Activated T-cell treated with anti-CD3 and anti-CD28 coated beads, Interleukin-2, amount 50 U/mL, for 72 hours (primary cell): ENCODE results near the gene PREX1. TPM values are rescaled to one million over a fixed set of nuclear protein-coding genes. Genes with fewer than 3 reads are reported as not detected.

Experiments used
- ATAC-seq, 2 donors: fragments of 150-1000 bp; cut with Tn5 transposase; replicated peaks in 1 of 2; 2 replicates each; pipeline ENCODE4 v1.10.0; 2021; ENCODE audit warnings: moderate library complexity in 2 of 2, mild to moderate bottlenecking in 1 of 2
- DNase-seq, 2 donors: peaks; one replicate each; pipeline ENCODE4 v3.0.0; 2021 to 2022; ENCODE audit warnings: mixed read lengths in 1 of 2
- H3K27ac Mint-ChIP-seq: one replicate; pipeline ENCODE4 v1.8.0; 2022; ENCODE audit warnings: mild to moderate bottlenecking, moderate library complexity, mixed read lengths
- H3K27me3 Mint-ChIP-seq: one replicate; pipeline ENCODE4 v1.8.0; 2022; ENCODE audit warnings: low read depth, mixed read lengths
- H3K36me3 Mint-ChIP-seq, 2 donors: one replicate each; pipeline ENCODE4 v1.8.0; 2022; ENCODE audit warnings: mixed read lengths in 2 of 2, mild to moderate bottlenecking in 1 of 2; ENCODE audit not compliant: insufficient read depth in 2 of 2
- H3K4me1 Mint-ChIP-seq: one replicate; pipeline ENCODE4 v1.8.0; 2022; ENCODE audit warnings: low read depth, mixed read lengths
- H3K4me3 Mint-ChIP-seq, 2 donors: one replicate each; pipeline ENCODE4 v1.8.0; 2022; ENCODE audit warnings: mild to moderate bottlenecking in 2 of 2, mixed read lengths in 2 of 2, moderate library complexity in 2 of 2
- H3K9me3 Mint-ChIP-seq, 2 donors: one replicate each; pipeline ENCODE4 v1.8.0; 2022; ENCODE audit warnings: mixed read lengths in 2 of 2
- total RNA-seq, 2 donors: library from RNA; stranded (reverse); gene quantifications; one replicate each; pipeline ENCODE4 v1.2.3, GENCODE V29; 2022

PREX1 gene
- total RNA-seq, 2 donors from 2014 or later, result 85.6 to 112 TPM

- Mint-ChIP-seq H3K4me3 (no peak overlapping the region), H3K27me3 (no peaks in the 10 kb centered on the region), H3K27ac (no peak overlapping the region), H3K36me3 (peaks cover 12 to 17% of the 10 kb centered on the region in 2 donors), H3K9me3 (no peaks in the 10 kb centered on the region), H3K4me1 (peaks cover 33% of the 10 kb centered on the region)
- ATAC-seq (no peak), DNase-seq (no peak)
These were observed 99.6 kb downstream of the PREX1 start for GRCh38 chr20:48728042-48728825.

GRCh38 chr20:48727226-48727625, 100.6 kb downstream of the PREX1 start:
- H3K36me3 Mint-ChIP-seq, result peaks cover 12 to 15% of the 10 kb centered on the region in 2 donors
- no peaks in the 10 kb centered on the region for H3K27me3 Mint-ChIP-seq
- no peak overlapping the region for H3K27ac Mint-ChIP-seq
- DNase-seq (no peak), ATAC-seq (no peak)
- H3K4me1 Mint-ChIP-seq, result peaks cover 35% of the 10 kb centered on the region
- H3K4me3 Mint-ChIP-seq, result no peak overlapping the region
- no peaks in the 10 kb centered on the region for H3K9me3 Mint-ChIP-seq

- Mint-ChIP-seq H3K4me1 (peaks cover 37% of the 10 kb centered on the region), H3K27me3 (no peaks in the 10 kb centered on the region), H3K36me3 (peaks cover 7 to 15% of the 10 kb centered on the region in 2 donors), H3K9me3 (no peaks in the 10 kb centered on the region), H3K27ac (no peak overlapping the region), H3K4me3 (no peak overlapping the region)
- ATAC-seq (peak; percentile 10 to 16), DNase-seq (no peak)
These were observed 102.2 kb downstream of the PREX1 start for GRCh38 chr20:48725555-48725991.

GRCh38 chr20:48724891-48725554, 102.8 kb downstream of the PREX1 start:
- ATAC-seq (peak in 1 of 2 donors; percentile 2), DNase-seq (no peak)
- peak overlapping the region; percentile 61 for H3K27ac Mint-ChIP-seq
- no peaks in the 10 kb centered on the region for H3K27me3 Mint-ChIP-seq
- peaks cover 7 to 15% of the 10 kb centered on the region in 2 donors for H3K36me3 Mint-ChIP-seq
- H3K4me3 Mint-ChIP-seq, result no peak overlapping the region
- peaks cover 37% of the 10 kb centered on the region for H3K4me1 Mint-ChIP-seq
- H3K9me3 Mint-ChIP-seq, result no peaks in the 10 kb centered on the region

- H3K9me3 Mint-ChIP-seq, result no peaks in the 10 kb centered on the region
- peaks cover 37% of the 10 kb centered on the region for H3K4me1 Mint-ChIP-seq
- no peaks in the 10 kb centered on the region for H3K27me3 Mint-ChIP-seq
- no peak for DNase-seq
- no peak overlapping the region for H3K4me3 Mint-ChIP-seq
- H3K36me3 Mint-ChIP-seq, result peaks cover 7 to 19% of the 10 kb centered on the region in 2 donors
- no peak for ATAC-seq
- peak overlapping the region; percentile 61 for H3K27ac Mint-ChIP-seq
These were observed 103.4 kb downstream of the PREX1 start for GRCh38 chr20:48724382-48724781.

GRCh38 chr20:48723308-48724264, 104.2 kb downstream of the PREX1 start:
- ATAC-seq, result no peak
- Mint-ChIP-seq H3K9me3 (no peaks in the 10 kb centered on the region), H3K4me1 (peaks cover 39% of the 10 kb centered on the region), H3K4me3 (no peak overlapping the region), H3K27ac (no peak overlapping the region), H3K36me3 (peaks cover 10 to 21% of the 10 kb centered on the region in 2 donors), H3K27me3 (no peaks in the 10 kb centered on the region)
- no peak for DNase-seq

- Mint-ChIP-seq H3K27me3 (no peaks in the 10 kb centered on the region), H3K9me3 (no peaks in the 10 kb centered on the region), H3K4me1 (peaks cover 47% of the 10 kb centered on the region), H3K36me3 (peaks cover 11 to 22% of the 10 kb centered on the region in 2 donors), H3K4me3 (no peak overlapping the region), H3K27ac (no peak overlapping the region)
- no peak for DNase-seq
- ATAC-seq, result peak in 1 of 2 donors; percentile 16
These were observed 105.0 kb downstream of the PREX1 start for GRCh38 chr20:48722737-48723191.

GRCh38 chr20:48722002-48722731, 105.6 kb downstream of the PREX1 start:
- no peak for ATAC-seq
- no peak for DNase-seq
- Mint-ChIP-seq H3K27me3 (no peaks in the 10 kb centered on the region), H3K4me1 (peaks cover 53% of the 10 kb centered on the region), H3K9me3 (no peaks in the 10 kb centered on the region), H3K27ac (peak overlapping the region; percentile 54), H3K4me3 (no peak overlapping the region), H3K36me3 (peaks cover 10 to 24% of the 10 kb centered on the region in 2 donors)

GRCh38 chr20:48721324-48722001, 106.3 kb downstream of the PREX1 start:
- H3K4me3 Mint-ChIP-seq, result peak overlapping the region in 1 of 2 donors; percentile 2

GRCh38 chr20:48720256-48720985, 107.4 kb downstream of the PREX1 start:
- H3K27me3 Mint-ChIP-seq, result no peaks in the 10 kb centered on the region
- peaks cover 71% of the 10 kb centered on the region for H3K4me1 Mint-ChIP-seq
- no peaks in the 10 kb centered on the region for H3K9me3 Mint-ChIP-seq
- H3K27ac Mint-ChIP-seq, result peak overlapping the region; percentile 62
- peak overlapping the region; percentile 54 to 64 for H3K4me3 Mint-ChIP-seq
- ATAC-seq, result no peak
- H3K36me3 Mint-ChIP-seq, result peaks cover 8 to 25% of the 10 kb centered on the region in 2 donors
- DNase-seq, result no peak

More at GRCh38 chr20:48721324-48722001, 106.3 kb downstream of the PREX1 start:
- no peaks in the 10 kb centered on the region for H3K9me3 Mint-ChIP-seq
- H3K36me3 Mint-ChIP-seq, result peaks cover 8 to 26% of the 10 kb centered on the region in 2 donors
- peaks cover 60% of the 10 kb centered on the region for H3K4me1 Mint-ChIP-seq
- no peak for ATAC-seq
- DNase-seq, result no peak
- H3K27ac Mint-ChIP-seq, result peak overlapping the region; percentile 36
- H3K27me3 Mint-ChIP-seq, result no peaks in the 10 kb centered on the region

- Mint-ChIP-seq H3K4me3 (peak overlapping the region; percentile 54 to 64), H3K27me3 (no peaks in the 10 kb centered on the region), H3K27ac (peak overlapping the region; percentile 62), H3K9me3 (no peaks in the 10 kb centered on the region), H3K36me3 (peaks cover 9 to 28% of the 10 kb centered on the region in 2 donors), H3K4me1 (peaks cover 74% of the 10 kb centered on the region)
- DNase-seq, result no peak
- ATAC-seq, result no peak
These were observed 108.1 kb downstream of the PREX1 start for GRCh38 chr20:48719598-48720255.
